OCI-M1 (cell line): Measurements from ENCODE around the gene SPACA1.
A peak's percentile ranks its signal among the peaks of the same experiment; 100 is the strongest.
"Not testable (repeated sequence)": the region's sequence is repeated elsewhere in the genome, so short reads cannot be mapped to it uniquely, and the experiment has no call there.

ENCODE experiments used
- DNase-seq: peaks from one replicate; lab custom pipeline; 2025; lab: John Stamatoyannopoulos, UW

Gene SPACA1, protein sequence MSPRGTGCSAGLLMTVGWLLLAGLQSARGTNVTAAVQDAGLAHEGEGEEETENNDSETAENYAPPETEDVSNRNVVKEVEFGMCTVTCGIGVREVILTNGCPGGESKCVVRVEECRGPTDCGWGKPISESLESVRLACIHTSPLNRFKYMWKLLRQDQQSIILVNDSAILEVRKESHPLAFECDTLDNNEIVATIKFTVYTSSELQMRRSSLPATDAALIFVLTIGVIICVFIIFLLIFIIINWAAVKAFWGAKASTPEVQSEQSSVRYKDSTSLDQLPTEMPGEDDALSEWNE

DNA sequence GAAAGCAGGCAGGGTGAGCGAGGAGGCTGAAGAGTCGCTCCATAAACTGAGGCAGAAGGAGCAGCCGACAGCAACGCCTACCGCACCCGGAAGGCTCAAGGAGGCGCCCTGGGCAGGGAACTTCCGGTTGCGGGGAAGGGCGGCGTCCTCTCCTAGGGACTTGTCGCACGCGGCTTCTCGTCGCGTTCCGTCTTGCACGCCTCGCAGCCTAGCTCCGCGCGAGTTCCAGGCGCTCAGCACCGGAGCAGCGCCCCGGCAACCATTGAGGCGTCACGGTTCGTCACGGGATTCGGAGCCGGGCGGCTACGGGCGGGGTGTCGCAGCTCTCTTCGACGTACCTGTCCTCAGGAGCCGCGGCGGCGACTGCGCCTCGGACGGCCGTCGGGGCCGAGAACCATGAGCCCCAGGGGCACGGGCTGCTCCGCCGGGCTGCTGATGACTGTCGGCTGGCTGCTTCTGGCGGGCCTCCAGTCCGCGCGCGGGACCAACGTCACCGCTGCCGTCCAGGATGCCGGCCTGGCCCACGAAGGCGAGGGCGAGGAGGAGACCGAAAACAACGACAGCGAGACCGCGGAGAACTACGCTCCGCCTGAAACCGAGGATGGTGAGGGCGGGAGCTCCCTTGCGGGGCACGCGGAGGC, at the start of gene SPACA1:
Gene SPACA1, plus strand, starts transcription at position 332 of the 641 bp plus-strand sequence. Its CDS starts 65 bp downstream, at position 397.
- DNase-seq: no peak

DNA sequence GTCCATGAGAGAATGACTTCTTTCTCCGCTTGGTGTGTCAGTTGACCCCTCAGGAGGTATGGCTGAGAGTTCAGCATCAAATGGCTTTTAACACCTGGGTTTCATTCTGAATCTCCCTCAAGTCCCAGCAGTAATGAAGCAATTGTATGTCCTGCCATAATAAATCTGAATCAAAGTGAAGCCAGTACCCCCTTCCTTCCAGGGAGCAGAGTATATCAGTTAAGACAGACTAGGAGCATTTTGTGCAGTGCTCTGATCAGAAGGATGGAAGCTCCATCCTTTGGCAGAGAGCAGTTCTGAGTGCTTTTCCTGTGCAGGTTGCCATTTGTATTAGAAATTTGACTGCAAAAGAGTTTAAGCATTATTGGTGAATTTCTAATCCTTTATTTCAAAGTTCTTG, 46.9 kb upstream of the SPACA1 start:
- no peak for DNase-seq

DNA sequence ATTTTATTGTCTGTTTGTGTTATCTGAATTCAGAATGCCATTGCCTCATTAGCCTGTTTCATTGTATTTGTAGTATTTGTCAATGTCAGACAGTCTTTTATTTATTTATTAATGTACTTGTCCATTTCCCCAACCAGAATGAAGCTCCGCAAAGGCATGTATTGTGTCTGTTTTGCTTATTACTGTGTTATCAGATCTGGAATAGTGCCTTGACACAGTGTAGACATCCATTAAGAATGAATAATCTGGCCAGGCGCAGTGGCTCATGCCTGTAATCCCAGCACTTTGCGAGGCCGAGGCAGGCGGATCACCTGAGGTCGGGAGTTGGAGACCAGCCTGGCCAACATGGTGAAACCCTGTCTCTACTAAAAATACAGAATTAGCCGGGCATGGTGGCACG, 46.4 kb upstream of the SPACA1 start:
- DNase-seq: not testable (repeated sequence)

DNA sequence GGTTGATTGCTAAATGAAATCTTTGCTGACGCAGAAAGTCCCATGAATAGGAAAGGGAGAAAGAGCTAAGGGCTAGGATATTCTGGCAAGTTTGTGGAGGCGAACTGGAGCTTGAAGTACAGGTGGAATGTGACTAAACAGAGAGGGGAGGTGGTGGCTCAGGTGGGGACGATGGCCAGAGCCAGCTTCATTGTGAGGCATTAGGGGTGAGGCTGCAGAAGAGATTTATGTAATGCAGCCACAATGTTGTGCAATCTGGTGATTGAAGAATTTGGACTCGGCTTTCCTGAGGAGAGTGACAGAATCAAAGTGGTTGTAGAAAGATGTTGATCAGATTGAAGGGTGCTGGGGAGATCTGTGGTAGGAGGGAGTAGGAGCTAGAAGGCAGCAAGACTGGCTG, 42.9 kb upstream of the SPACA1 start:
- DNase-seq: peak; percentile 35

DNA sequence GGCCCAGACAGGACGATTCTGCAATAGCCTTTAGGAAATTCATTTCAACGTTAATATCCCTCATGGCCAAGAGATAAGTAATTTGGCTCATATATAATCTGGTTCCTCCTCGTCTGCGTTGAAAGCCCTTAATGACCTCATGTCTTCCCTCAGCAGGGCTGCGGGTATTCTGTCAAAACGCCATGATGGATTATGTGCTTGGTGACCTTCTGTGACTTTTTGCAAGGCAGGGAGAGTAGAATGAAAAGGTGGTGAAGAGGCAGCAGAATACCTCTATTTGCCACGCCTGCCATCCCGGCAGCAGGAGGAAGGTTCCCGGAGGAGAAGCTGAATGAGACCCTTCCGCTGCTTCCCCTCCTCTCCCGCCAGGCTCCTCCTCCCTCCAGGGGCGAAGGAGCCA, 41.1 kb upstream of the SPACA1 start:
- no peak for DNase-seq

DNA sequence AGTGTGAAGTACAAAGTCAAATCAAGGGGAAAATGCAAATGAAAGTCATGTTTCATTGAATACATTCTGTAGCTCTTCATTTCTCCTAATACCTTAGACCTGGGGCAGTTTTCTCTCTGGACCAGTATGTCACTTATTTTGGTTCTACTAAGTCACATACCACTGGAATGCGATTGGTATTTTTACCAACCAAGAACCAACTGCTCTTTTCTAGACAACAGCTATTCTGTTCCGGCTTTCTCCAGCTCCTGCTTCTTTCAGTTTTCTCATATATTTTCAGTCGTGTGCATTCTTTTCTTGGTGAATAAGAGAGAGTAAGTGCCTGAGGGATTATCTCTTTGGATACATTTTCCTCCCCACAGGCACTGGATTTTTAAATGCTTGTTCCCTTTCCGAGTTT, 39.2 kb upstream of the SPACA1 start:
- peak; percentile 45 for DNase-seq

DNA sequence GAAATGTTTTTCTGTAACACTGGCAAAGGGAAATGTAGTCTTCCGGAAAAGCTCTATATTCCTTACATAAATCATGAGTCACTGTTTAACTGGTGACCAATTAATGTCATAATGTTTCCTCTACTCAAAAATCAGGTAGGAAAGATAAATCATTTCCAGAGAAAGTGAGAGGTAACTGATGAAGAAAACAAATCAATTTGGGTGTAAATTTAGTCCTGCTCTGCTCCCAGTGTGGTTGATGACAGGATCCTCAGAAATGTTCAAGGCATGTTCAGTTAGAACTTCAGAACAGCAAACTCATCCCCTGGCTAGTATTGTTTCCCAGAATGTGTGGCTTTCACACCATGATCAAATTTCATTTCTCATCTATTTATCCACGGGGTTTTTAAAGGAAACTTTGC, 38.8 kb upstream of the SPACA1 start:
- DNase-seq: no peak

DNA sequence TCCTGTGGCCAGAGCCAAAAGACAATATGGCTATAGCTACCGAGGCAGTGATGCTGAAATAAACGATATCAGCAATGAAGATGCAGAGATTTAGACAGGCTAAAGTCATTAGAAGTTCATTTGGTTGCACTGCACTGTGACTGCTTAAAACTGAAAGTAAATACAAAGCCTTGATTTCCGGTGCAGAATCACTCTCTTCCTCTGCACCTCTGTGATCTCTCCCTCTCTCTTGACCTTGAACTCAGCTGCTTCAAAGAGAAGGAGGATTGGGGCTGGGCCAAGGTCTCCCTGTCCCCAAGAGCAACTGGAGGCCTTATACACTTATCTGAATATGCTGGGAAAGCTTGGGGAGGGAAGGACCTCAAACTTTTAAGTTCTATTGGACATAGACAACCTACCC, 34.6 kb upstream of the SPACA1 start:
- peak; percentile 39 for DNase-seq

DNA sequence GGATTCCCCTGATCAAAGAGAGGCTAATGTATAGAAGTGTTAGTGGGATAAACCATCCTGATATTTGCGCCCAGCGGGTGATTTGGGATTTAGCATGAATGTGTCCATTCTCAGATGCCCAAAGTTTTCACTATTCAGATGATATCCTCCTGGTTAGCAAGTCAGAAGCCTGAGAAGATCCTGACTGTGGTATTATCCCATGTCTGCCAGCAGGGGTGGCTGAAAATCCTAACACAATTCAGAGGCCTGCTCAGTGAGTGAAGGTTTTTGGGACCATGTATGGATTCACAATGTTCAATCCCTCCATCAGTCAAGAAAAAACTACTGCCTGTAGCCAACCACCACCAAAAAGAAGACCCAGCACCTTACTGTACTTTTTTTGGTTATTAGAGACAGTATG, 34.1 kb upstream of the SPACA1 start:
- peak; percentile 26 for DNase-seq

DNA sequence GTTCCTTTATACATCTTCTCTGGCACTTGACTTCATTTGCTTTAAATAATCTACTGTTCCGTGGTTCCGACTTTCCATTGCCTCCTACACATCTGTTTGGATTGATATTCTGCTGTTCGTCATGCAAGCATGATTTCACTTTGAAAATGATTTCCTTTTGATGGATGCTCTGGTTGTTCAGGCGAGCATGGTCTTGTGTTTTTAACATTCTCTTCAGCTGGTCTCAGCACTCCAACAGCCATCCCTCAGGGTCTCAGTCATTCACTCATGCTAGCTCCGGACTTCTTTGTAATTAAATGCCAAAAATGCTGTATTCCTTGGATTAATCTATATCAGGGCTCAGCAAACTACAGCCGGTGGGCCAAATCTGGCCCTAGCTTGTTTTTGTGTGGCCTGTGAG, 27.2 kb upstream of the SPACA1 start:
- DNase-seq: no peak

DNA sequence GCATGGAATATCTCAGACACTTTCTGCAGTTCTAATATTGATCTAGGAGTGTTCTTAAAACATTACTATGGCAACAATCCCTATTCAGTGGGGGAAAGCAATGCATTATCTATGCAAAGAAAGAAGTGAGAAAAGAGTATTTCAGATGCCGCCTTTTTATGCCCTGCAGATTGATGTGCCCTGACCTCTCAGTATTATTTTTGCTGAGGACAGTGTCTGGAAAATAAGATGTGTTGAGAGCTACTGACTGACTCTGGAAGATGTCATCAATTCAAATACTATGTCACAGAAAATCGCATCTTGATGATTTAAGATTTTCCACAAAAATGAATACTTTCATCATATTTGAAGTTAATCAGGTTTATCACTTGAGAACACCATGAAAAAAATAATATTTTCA, 22.9 kb upstream of the SPACA1 start:
- DNase-seq: no peak

DNA sequence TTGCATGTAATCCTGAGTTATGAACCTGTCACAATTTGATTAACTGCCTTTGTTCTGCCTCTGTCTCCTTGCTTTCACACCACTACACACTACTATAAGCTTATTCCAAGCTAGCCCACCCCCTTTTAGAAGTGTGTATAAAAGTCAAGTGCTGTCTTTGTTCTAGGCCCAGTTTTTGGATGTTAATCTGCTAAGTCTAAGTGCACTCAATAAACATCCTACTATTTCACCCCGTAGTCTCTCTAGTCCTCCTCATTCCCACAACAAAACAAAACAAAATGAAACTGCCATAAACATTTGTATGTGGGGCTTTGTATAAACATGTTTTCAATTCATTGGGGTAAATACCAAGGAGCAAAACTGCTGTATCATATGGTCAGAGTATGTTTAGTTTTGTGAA, 16.1 kb upstream of the SPACA1 start:
- DNase-seq: peak; percentile 19

DNA sequence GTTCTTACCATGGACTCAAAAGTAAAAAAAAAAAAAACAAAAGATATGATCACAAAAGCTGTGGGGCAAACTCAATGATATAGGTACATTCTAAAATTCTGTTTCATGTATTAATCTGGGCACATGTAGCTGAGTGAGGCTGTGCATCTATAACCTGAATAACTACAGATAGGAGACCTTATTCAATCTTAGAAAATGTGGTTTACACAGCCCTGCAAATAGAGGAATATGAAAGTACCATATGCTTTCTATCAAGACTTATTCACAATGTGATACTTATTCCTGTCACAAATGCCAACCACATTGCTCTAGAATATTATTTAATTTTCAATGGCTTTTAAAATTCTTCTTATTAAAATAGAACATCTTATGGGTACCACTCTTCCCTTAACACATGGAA, 3.1 kb upstream of the SPACA1 start:
- no peak for DNase-seq

DNA sequence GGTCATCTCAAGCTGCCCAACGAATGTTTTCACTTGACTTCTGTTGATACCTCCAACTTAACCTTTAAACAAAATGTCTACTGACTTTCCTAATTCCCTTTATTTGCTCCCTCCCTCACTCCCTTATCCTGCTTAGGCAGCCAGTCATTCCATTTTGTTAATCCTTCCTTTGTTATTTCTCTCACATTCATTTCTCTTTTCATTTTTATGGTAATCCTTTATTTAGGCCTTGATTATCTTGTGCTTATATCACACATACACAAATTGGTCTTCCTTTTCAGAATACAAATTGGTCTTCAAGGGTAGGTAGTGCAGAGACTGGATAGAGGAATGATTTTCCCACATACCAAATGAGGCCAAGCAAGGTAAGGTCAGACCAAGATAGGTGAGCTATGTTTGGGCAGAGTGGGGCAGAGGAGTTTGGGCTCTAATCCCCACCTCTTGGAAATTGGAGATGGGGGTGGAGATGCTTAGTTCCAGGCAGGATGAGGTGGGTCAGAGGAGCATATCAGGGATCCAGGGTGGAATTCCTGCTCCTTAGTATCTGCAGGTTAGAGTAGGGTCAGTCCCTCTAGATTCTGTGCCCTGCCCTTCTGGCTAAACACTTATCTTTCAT, 2.0 kb upstream of the SPACA1 start:
- no peak for DNase-seq

DNA sequence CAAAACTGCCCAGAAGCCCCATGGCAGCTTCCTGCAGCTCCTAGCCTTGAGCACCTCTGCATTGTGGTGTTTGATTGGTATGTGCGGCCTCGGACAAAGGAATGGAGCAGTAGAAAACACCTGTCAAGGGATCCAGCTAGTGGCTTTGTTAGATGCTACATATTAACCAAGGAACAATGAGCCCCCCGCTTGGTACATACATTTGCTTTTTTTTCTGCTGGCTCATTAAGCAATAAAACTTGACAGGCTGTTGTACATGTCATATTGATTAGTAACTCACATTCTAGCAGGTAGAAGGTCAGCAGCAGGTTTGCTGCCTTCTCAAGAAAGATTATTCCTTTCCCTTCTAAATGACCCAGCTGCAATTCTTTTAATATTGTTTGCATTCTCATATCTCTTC, 937 bp downstream of the SPACA1 start:
- DNase-seq: no peak

DNA sequence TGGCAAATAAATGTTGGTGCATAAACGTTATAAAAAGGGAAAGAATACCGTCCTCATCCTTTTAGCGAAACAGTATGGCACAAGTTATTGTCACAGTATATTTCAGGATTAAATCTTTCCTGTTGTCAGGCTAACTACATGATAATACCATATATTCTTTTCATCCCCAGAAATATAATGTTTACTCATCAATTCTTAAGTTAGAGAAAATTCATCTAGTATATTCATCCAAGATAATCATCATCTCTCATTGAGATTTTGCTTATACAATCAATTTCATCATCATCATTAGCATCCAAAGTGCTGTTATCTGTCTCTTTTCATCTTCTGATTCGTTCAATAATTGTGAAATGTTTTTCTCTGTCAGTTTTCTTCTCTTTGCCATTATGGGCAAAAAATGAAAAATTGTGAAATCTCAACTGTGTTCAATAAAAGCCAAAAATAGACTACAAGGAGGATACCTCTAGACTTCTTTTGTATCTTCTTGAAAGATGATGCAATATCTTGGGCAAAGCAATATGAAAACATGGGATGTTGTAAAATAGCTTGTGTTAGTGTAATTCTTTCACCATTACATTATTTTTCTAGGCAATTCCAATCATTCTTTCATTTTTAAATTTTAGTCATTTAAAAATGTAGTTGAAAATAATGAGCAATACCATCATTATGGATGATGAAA, 2.6 kb downstream of the SPACA1 start:
- peak; percentile 8 for DNase-seq

DNA sequence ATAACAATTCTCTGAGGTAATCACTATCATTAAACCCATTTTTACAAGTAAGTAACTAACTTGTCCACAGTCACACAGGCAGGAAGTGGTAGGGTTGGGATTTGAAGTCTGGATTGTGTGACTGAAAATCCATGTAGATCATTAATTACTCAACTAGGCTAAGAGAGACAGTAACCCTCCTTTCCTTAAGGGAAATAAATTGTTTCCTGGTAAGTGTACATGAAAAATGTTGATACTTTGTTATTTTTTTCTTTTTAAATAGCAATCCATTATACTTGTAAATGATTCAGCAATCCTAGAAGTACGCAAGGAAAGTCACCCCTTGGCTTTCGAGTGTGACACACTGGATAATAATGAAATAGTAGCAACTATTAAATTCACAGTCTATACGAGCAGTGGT, 11.6 kb downstream of the SPACA1 start:
- no peak for DNase-seq

DNA sequence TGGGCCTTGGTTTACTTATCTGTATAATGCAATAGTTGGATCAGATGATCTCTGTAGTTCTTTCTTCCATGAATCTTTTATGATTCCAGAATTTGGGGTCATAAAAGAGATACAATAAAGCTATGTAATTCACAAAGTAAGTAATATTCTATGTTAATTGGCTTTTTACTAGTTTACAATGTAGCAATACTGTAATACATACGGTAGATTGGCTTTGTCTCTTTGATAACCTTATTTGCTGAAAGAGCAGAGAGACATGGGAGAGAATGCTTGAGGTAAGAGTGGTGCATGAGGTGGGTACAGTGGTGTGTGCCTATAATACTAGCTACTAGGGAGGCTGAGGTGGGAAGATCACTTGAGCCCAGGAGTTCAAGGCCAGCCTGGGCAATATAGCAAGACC, 14.7 kb downstream of the SPACA1 start:
- no peak for DNase-seq

DNA sequence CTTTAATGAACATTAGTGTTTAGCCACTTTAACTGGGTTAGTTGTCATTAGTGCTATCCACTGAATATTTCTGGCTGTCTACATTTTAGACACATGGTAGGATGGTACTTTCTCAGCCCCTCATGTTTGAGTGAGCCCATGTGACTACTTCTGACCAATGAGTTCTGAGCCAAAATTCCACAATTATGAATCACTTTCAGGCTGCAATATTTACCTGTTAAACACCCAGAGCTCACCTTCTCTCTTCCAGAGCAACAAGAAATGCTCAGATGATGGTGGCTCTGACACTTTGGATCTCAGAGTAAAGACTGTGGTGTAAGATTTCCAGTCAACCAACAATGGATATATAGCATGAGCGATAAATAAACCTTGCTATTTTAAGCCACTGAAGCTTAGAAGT, 24.8 kb downstream of the SPACA1 start:
- no peak for DNase-seq

DNA sequence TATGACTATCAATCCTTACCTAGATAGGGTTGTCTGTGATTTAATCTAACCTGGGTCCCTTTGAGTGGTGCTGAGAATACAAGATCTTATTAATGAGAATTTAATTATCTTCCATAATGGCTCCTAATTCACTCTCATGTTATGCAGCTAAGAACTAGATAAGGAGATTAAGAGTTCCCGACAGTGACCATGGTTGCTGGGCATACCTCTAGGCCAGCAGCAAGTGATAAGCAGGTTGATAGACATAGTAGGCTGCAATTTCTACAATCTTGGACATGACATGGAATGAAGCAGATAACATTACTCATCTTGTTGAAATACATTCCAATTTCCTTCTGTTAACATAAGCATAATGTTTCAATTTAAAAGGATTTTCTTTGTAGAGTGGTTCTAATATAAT, 27.1 kb downstream of the SPACA1 start:
- DNase-seq: no peak

DNA sequence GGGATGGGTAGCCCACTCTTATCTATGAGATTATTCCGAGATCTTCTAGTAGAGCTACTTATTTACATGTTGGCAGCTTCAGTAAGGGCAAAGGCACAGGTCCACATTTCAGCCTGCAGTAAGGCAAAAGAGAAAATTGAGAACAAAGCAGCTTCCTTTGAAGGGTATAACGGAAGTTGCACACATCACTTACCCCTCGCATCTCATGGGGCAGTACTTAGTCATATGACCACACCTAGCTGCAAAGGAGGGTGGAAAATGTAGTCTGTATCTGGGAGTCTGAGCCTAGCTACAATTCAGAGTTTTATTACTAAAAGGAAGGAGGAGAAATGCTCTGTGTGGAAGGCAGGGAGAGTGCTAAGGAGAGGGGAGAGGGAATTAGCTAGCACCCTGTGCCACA, 29.7 kb downstream of the SPACA1 start:
- no peak for DNase-seq

DNA sequence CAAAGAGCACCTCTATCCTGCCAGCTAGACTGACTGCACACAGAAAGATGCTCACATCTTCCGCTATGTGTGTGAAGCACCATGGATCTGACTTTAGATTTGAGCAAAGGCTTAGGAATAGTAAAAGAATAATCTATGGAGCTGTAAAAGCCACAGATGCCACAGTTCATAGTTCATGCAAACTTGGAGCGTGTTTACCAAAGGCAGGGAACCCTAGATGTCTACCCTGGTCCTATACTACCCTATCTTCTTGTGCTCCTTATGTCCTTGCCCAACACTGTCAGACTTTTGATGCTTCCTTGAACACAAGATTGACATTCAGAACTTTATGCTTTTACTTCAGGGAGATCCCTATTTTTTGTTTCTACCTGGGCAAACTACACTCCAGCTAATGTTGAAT, 39.2 kb downstream of the SPACA1 start:
- DNase-seq: no peak

DNA sequence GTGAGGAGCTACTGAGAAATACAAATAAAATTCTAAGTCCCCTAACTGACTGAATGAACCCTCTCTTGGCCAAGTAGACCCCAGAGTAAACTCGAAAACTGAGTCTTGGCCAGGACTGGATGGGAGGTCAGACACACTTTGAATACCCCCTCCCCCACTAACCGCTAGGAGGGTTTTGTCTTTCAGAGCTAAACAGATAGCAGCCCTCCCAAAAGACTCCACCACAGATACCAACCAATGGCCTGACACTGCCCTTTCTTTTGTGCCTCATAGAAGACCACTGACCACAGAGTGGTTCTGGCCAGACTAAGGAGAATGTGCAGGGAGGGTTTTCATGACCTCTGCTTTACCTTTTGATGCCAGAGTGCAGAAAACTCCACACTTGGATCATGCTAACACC, 42.1 kb downstream of the SPACA1 start:
- DNase-seq: peak; percentile 35
